ENCODE data around the gene STIM1.
"Not testable (repeated sequence)": the region's sequence is repeated elsewhere in the genome, so short reads cannot be mapped to it uniquely, and the experiment has no call there.

Gene STIM1

GRCh38 chr11:3890014-3890413, 34.5 kb downstream of the STIM1 start:
- no peak for DNase-seq

GRCh38 chr11:3890806-3891205, 35.3 kb downstream of the STIM1 start:
- no peak for DNase-seq

GRCh38 chr11:3891751-3892150, 36.3 kb downstream of the STIM1 start:
- no peak for DNase-seq

GRCh38 chr11:3892156-3892555, 36.7 kb downstream of the STIM1 start:
- DNase-seq: no peak

DNA sequence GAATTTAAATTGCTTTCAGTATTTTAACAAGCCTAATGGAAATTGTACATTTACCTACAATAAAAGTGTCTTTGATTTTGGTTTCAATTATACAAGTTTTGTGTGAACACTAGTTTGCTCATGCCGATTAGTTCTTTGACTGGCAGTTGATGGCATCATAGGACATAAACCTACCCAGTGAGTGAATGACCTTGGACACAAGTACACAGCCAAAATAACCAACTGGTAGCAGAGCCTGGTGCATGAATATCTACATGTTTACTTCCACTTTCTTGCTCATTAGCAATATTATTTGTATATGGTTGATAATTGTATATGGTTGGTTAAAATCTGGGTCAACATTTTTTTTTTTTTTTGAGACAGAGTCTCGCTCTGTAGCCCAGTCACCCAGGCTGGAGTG, 37.8 kb downstream of the STIM1 start:
- no peak for DNase-seq

DNA sequence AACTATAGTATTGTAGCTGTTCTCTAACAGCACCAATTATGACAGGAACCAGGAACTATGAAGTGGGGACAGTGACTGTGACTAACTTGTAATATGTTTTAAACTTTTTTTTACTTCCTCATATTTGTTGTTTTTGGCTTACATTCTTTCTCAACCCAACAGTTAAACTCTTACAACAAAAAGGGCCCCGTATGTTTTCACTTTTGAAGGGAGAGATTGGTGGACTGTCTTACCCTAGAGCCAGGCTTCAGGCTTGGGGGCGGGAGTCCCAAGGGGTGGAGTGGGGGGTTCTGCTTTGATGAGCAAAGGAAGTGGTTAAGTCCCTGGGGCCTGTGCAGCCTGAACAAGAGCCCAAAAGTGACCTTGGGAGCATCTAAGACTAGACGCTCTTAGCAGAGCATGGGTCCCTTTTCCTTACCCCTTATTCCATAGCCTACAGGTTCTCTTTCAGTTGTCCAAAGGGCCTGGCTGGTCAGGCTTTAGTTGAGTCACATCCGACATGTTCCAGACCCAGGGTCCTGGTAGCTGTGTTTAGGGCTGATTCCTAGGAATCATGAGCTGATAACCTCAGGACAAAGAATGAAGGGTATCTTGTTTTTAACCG, 38.8 kb downstream of the STIM1 start:
- no peak for DNase-seq

DNA sequence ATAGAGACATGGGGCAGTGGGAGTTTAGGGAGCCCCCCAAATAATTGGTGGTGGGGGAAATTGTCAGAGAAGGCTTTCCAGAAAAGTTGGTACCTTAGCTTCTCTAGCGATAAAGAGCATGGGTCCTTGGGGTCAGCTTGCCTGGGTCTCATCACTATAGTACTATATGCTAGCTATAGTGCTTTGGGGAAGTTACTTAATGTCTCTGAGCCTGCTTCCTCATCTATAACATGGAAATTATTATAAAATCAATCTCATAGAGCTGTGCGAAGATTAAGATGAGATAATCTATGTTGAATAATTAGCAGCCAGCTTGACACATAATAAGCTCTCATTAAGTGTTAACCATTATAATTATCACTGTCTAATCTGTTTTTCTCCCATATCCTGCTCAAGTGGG, 41.2 kb downstream of the STIM1 start:
- no peak for DNase-seq

- not testable (repeated sequence) for DNase-seq
Measured at GRCh38 chr11:3900230-3900629, 44.8 kb downstream of the STIM1 start.

- no peak for DNase-seq
Measured at GRCh38 chr11:3901249-3902025, 46.0 kb downstream of the STIM1 start.

DNA sequence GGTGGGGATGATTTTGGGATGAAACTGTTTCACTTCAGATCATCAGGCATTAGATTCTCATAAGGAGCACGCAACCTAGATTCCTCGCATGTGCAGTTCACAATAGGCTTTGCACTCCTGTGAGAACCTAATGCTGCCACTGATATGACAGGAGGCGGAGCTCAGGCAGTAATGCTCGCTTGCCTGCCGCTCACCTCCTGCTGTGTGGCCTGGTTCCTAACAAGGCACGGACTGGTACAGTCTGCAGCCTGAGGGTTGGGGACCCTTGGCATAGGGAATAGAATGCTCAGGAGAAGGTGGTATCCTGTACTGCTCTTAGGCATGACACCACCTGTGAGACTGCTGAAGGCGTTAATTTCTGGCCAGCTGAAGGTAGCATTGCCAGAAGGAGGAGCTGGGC, 47.0 kb downstream of the STIM1 start:
- no peak for DNase-seq

GRCh38 chr11:3903207-3903896, 47.9 kb downstream of the STIM1 start:
- no peak for DNase-seq

DNA sequence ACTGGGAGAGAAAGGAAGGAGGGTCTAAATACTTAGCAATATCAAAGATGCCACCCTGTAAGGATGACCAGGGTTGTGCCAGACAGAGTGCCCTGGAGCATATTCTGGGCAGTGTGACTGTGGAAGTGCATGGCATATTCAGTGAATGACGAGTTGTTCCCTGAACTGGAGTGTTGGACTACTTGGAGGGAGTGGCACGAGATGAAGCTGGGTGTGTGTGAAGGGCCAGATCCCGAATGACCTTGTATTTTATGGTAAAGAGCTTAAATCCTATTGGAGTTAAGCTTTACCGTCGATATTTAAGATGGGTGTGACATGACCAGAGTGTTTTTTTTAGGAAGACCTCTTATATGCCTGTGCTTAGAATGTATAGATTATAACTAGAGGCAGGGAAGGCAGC, 48.8 kb downstream of the STIM1 start:
- no peak for DNase-seq

- peak; percentile 65 for DNase-seq
Measured at GRCh38 chr11:3905080-3905953, 49.9 kb downstream of the STIM1 start.

GRCh38 chr11:3906166-3906565, 50.7 kb downstream of the STIM1 start:
- no peak for DNase-seq

DNA sequence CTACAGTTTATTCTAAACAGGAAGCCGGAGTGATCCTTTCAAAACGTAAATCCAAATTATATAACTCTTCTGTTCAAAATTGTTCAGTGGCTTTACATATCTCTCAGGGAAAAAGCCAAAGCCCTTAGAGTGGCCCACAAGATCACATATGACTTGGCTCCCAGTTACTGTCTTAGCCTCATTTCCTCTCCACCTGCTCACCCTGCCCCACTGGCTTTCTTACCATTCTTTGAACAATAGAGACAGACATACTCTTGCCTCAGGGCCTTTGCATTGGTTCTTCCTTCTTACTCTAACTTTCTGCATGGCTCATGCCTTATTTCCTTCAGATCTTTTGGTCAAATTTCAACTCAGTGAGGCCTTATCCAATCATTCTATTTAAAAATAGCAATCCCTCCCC, 52.1 kb downstream of the STIM1 start:
- DNase-seq: no peak

DNA sequence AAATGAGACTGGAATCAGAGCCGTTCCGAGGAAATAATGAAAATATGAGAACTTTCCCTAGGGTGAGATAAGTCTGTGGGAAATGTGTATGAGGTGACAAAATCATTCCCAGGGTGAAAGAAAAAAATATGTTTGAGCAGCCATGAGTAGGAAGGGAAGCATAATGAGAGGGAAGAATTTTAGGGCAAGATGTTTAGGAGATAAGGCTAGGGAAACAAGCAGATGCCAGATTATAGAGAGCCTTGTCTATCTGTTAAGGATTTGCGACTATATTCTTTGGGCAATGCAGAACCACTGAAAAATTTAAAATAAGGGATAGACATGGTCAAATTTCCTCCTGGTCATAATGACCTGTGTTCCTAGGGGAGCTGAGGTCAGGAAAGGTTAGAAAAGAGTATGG, 54.4 kb downstream of the STIM1 start:
- no peak for DNase-seq

DNA sequence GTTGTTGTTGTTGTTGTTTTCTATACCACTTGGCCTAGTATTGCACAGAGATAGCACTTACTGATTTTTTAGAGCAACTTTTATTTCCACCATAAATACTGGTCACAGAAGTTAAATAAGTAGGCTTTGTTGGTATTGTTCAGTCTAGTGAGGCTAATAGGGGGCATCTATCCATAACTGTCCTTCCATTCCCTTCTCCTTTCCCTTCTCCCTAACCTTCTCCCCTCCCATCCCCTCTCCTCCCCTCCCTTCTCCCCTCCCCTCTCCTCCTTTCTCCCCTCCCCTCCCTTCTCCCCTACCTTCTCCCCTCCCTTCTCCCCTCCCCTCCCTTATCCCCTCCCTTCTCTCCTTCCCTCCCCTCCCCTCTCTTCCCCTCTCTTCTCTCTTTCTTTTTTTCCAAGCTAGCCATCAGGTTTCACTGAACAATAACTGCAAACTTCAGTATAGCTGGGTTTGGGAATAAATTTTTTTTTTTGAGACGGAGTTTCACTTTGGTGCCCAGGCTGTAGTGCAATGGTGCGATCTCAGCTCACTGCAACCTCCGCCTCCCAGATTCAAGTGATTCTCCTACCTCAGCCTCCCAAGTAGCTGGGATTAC, 56.5 kb downstream of the STIM1 start:
- DNase-seq: no peak

GRCh38 chr11:3913921-3914320, 58.5 kb downstream of the STIM1 start:
- no peak for DNase-seq

DNA sequence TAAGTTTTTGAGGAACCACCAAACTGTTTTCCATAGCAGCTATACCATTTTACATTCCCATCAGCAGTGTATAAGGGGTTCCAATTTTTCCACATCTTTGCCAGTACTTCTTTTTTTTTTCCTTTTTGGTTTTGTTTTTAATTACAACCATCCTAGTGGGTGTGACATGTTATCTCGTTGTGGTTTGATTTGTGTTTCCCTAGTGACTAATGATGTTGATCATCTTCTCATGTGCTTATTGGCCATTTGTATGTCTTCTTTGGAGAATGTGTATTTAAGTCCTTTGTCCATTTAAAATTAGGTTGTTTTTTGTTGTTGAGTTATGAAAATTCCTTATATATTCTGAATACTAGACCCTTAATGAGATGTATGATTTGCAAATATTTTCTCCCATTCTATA, 59.3 kb downstream of the STIM1 start:
- DNase-seq: no peak

DNA sequence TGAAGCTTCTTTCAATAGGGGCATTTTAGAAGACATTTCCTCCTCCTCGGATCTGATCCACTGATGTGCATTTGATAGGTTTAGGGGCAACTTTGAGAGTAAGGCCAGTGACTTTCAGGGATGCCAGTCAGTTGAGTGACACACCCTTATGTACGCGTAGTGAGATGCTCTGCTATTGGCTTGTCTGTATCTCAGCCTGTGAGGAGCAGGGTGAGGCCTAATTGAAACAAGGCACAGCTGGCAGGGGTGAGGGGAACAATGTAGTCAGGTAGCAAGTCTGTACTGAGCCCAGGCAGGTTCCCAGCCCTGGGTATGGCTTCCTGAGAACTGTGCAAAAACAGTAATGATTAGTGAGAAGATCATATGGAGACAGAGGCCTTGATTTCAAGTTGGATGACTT, 61.5 kb downstream of the STIM1 start:
- DNase-seq: no peak

DNA sequence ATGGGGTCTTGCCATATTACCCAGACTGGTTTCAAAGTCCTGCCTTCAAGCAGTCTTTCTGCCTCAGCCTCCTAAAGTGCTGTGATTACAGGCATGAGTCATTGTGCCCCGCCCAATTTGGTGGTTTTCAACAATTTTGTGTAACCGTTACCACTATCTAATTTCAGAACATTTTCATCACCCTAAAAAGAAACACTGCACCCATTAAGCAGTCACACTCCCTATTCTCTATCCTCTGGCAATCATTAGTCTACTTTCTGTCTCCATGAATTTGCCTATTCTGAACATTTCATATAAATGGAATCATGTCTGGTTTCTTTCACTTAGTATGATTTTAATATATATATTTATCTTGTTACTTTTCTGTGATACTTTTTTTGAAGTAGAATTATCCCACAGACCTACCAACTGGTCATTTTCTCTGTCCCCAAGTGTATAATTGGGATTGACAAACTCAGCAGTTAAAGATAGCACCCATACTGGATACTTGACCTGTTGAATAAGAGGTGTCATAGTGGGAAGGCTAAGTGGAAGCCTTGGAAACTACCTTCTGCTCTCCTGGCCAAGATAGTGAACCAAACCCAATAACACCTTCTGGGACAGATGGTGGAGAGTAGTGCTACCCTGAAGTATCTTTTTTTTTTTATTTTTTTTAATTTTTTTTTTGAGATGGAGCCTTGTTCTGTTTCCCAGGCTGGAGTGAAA, 64.8 kb downstream of the STIM1 start:
- DNase-seq: peak; percentile 67

DNA sequence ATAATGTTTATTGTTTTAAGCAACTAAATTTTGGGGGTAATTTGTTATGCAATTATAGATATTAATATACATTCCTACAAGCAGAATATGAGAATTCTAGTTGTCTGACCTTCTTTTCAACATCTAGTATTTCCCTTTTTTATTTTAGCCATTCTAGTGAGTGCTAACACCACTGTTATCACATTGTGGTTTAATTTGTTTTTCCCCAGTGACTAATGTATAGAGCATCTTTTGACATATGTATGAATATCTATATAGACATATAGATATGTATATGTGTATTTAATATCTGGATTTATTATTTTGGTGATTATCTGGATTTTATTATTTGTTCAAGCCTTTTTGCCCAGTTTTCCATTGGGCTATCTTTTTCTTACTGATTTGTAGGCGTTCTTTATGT, 66.6 kb downstream of the STIM1 start:
- DNase-seq: no peak
